GM23248 (cell line): ENCODE results near the gene IFT57. TPM values are rescaled to one million over a fixed set of nuclear protein-coding genes. Genes with fewer than 3 reads are reported as not detected.
A peak's percentile ranks its signal among the peaks of the same experiment; 100 is the strongest.
"Not testable (repeated sequence)": the region's sequence is repeated elsewhere in the genome, so short reads cannot be mapped to it uniquely, and the experiment has no call there.

Experiments used
- DNase-seq: peaks from one replicate; pipeline ENCODE4 v3.0.0-alpha.2; 2015
- H2AFZ ChIP-seq: fragments of 200-600 bp; sonication (generic); 2 replicates; pipeline ENCODE4 v1.6.1; 2016; ENCODE audit warnings: antibody characterized with exemption
- H3F3A ChIP-seq: fragments of 200-600 bp; sonication (generic); 2 replicates; pipeline ENCODE4 v1.6.1; 2016; ENCODE audit warnings: mild to moderate bottlenecking, antibody characterized with exemption, mixed run types; ENCODE audit not compliant: insufficient read depth
- H3K27ac ChIP-seq: fragments of 200-600 bp; sonication (generic); 2 replicates; pipeline ENCODE4 v1.5.1; 2016; ENCODE audit warnings: mild to moderate bottlenecking
- H3K27me3 ChIP-seq: fragments of 200-600 bp; sonication (generic); replicated peaks from 2 replicates; pipeline ENCODE4 v1.6.1; 2016; ENCODE audit warnings: mild to moderate bottlenecking; ENCODE audit not compliant: insufficient read depth
- H3K36me3 ChIP-seq: fragments of 200-600 bp; sonication (generic); 2 replicates; pipeline ENCODE4 v1.6.1; 2016; ENCODE audit warnings: low read depth, mild to moderate bottlenecking
- H3K4me1 ChIP-seq: fragments of 200-600 bp; sonication (generic); 2 replicates; pipeline ENCODE4 v1.6.1; 2016; ENCODE audit warnings: mild to moderate bottlenecking; ENCODE audit not compliant: insufficient read depth
- H3K4me2 ChIP-seq: fragments of 200-600 bp; sonication (generic); one replicate; pipeline ENCODE4 v1.6.1; 2016; ENCODE audit warnings: mild to moderate bottlenecking; ENCODE audit not compliant: unreplicated experiment
- H3K4me3 ChIP-seq: fragments of 200-600 bp; sonication (generic); 2 replicates; pipeline ENCODE4 v1.5.1; 2016; ENCODE audit warnings: mild to moderate bottlenecking
- H3K79me2 ChIP-seq: fragments of 200-600 bp; sonication (generic); 2 replicates; pipeline ENCODE4 v1.6.1; 2016; ENCODE audit warnings: mild to moderate bottlenecking; ENCODE audit not compliant: insufficient read depth
- H3K9ac ChIP-seq: fragments of 200-600 bp; sonication (generic); 2 replicates; pipeline ENCODE4 v1.6.1; 2016; ENCODE audit warnings: mild to moderate bottlenecking
- H3K9me2 ChIP-seq: fragments of 200-600 bp; sonication (generic); 2 replicates; pipeline ENCODE4 v1.6.1; 2016; ENCODE audit warnings: mixed run types, mild to moderate bottlenecking, moderate library complexity; ENCODE audit not compliant: insufficient read depth
- H3K9me3 ChIP-seq: fragments of 200-600 bp; sonication (generic); one replicate; pipeline ENCODE4 v1.6.1; 2017; ENCODE audit warnings: low read depth
- H4K20me1 ChIP-seq: fragments of 200-600 bp; sonication (generic); 2 replicates; pipeline ENCODE4 v1.6.0; 2016; ENCODE audit not compliant: insufficient read depth
- EZH2 ChIP-seq: fragments of 200-600 bp; sonication (generic); IDR thresholded peaks from 2 replicates; pipeline ENCODE4 v1.6.1; 2018; ENCODE audit warnings: antibody characterized with exemption, mild to moderate bottlenecking; ENCODE audit not compliant: insufficient read depth, poor library complexity, severe bottlenecking
- EZH2phosphoT487 ChIP-seq: fragments of 200-600 bp; sonication (generic); IDR thresholded peaks from 2 replicates; pipeline ENCODE4 v1.6.1; 2018; ENCODE audit warnings: antibody characterized with exemption, moderate library complexity, mild to moderate bottlenecking, low read depth; ENCODE audit not compliant: insufficient read depth
- WGBS, 2 experiments: methylation state at CpG; one replicate each; pipeline ENCODE4 v1.1.6; 2015 to 2017; ENCODE audit warnings: low lambda C conversion rate in 2 of 2, low coverage in 1 of 2; ENCODE audit errors: missing lambda C conversion rate in 2 of 2; 5-methylcytosine and 5-hydroxymethylcytosine counted together
- in situ Hi-C: fragments of 300-500 bp; cut with MboI; formaldehyde crosslinking; loops from 2 replicates; pipeline ENCODE4 v1.15.0; 2020
- polyA plus RNA-seq: library from polyadenylated mRNA; unstranded; fragments of >200 nt; fragmentation: Nextera tagmentation; extraction: Ambion mirVana; gene quantifications from 2 replicates; pipeline ENCODE4 v1.2.1, GENCODE V29; 2016
- total RNA-seq: library from RNA; depleted of rRNA; stranded (reverse); fragments of >200 nt; shearing (Covaris generic); gene quantifications from 2 replicates; pipeline ENCODE4 v1.2.3, GENCODE V29; 2014; rRNA removed

The IFT57 gene, protein sequence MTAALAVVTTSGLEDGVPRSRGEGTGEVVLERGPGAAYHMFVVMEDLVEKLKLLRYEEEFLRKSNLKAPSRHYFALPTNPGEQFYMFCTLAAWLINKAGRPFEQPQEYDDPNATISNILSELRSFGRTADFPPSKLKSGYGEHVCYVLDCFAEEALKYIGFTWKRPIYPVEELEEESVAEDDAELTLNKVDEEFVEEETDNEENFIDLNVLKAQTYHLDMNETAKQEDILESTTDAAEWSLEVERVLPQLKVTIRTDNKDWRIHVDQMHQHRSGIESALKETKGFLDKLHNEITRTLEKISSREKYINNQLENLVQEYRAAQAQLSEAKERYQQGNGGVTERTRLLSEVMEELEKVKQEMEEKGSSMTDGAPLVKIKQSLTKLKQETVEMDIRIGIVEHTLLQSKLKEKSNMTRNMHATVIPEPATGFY
- 64.7 and 68.5 TPM in 2 replicates for total RNA-seq
- 84.0 and 84.9 TPM in 2 replicates for polyA plus RNA-seq

DNA sequence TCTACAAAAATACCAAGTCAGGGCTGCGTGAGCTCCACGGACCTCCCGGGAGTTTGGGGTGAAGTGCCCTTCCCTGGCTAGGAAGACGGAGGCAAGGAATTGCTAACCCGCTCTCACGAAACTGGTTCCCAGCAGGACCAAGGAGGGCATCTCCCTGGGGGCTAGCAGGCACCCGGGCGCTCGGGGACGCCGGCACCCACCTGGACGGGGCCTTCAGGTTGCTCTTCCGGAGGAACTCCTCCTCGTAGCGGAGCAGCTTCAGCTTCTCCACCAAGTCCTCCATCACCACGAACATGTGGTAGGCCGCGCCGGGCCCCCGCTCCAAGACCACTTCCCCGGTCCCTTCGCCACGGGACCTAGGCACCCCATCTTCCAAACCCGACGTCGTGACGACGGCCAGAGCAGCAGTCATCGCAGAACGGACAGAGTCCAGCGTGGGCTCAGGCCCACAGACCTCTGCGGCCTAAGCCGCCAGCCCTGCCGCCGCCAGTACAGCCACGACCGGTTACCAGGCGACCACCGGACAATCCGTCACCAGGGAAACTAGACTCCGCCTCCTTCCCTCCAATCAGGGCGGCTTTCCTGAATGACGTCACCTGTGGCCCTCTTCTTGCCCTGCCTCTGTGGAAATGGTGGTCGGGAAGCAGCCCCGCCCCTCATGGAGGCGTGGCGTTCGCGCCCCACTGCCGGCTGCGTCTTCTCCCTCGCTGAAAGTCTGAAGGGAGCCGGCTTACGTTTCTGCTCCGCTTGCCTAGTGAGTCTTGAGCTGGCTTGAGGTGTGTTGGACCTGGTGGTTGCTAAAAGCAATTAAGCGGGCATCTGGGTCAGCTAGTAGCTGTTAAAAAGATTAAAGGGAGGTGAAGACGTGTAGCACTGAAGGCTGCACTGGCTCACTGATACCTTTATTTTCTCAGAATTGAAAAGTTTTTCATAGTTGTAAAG is at the start of gene IFT57:
Gene IFT57, minus strand, starts transcription at position 514 of the 942 bp plus-strand sequence. Its CDS starts 102 bp downstream, at position 412.
- Histone ChIP-seq H3K27ac (peak within 1 kb of the TSS; percentile 94), H3K4me1 (peaks cover 48% of the 10 kb centered on the region), H3K4me3 (peak within 1 kb of the TSS; percentile 96), H3K4me2 (peak within 1 kb of the TSS; percentile 97), H3F3A (peaks cover 19% of the 10 kb centered on the region), H4K20me1 (no peaks in the 10 kb centered on the region), H3K9ac (peak within 1 kb of the TSS; percentile 99), H3K79me2 (peaks cover 32% of the 10 kb centered on the region), H3K9me3 (no peaks in the 10 kb centered on the region), H2AFZ (peak within 1 kb of the TSS; percentile 97), H3K36me3 (no peaks in the 10 kb centered on the region), H3K27me3 (no peaks in the 10 kb centered on the region), H3K9me2 (no peaks in the 10 kb centered on the region)
- in situ Hi-C loops: no loop called here
- DNase-seq: peak; percentile 99
- no peak for TF ChIP-seq EZH2phosphoT487
- no peak for TF ChIP-seq EZH2
- WGBS, 2 experiments: 0 to 1% methylated on average over 55 to 57 of the region's 57 CpGs

DNA sequence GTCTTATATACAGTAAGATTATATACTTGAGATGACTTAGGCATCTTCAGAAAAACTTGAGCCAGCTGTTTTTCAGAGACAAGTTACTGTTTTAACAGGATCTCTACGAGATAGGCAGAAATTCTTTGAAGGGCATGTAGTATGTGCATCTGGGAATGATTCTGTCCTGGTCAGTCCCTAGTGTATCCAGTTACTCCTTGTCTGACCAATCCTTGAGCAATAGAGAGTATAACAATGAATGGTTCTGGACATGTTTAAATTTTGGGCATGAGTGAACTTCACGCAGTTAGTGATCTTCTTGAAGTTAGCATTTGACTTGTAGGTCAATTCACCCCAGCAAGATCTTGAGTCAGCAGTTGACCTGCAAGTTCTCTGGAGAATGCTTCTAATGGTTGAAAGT is 49.4 kb upstream of the IFT57 start:
- TF ChIP-seq EZH2: no peak
- no peak for TF ChIP-seq EZH2phosphoT487
- DNase-seq: peak; percentile 8

DNA sequence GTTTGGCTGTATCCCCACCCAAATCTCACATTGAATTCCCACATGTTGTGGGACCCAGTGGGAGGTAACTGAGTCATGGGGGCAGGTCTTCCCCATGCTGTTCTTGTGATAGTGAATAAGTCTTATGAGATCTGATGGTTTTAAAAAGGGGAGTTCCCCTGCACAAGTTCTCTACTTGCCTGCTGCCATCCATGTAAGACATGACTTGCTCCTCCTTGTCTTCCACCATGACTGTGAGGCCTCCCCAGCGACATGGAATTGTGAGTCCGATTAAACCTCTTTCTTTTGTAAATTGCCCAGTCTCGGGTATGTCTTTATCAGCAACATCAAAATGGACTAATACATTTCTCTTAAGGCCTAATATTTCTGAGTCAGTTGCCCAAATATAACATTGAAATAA is 46.0 kb upstream of the IFT57 start:
- H3K9me3 ChIP-seq, H3K4me3 ChIP-seq, H3K27ac ChIP-seq, in situ Hi-C loops, H3K9me2 ChIP-seq, H3K36me3 ChIP-seq, H3F3A ChIP-seq, H3K4me1 ChIP-seq, H4K20me1 ChIP-seq, H3K9ac ChIP-seq, H3K27me3 ChIP-seq, H3K79me2 ChIP-seq, H3K4me2 ChIP-seq, DNase-seq, H2AFZ ChIP-seq: not testable (repeated sequence)
- 77 to 91% methylated on average over 3 of the region's 3 CpGs for WGBS, 2 experiments

More for the DNA sequence above, 49.4 kb upstream of the IFT57 start:
- no peaks in the 10 kb centered on the region for H3K36me3 ChIP-seq
- H2AFZ ChIP-seq: no peak overlapping the region
- no peak overlapping the region for H3K27ac ChIP-seq
- WGBS, 2 experiments: 28 to 35% methylated on average over 2 of the region's 2 CpGs
- H3K9me3 ChIP-seq: no peaks in the 10 kb centered on the region
- H3K79me2 ChIP-seq: no peaks in the 10 kb centered on the region
- 0 out of 2 replicates have a peak, but pooled peaks cover 8% of the 10 kb centered on the region for H3K4me1 ChIP-seq
- no peak overlapping the region for H3K4me3 ChIP-seq
- no peaks in the 10 kb centered on the region for H3F3A ChIP-seq
- H3K27me3 ChIP-seq: no peaks in the 10 kb centered on the region
- H3K4me2 ChIP-seq: no peak overlapping the region
- in situ Hi-C loops: no loop called here
- H4K20me1 ChIP-seq: no peaks in the 10 kb centered on the region
- no peaks in the 10 kb centered on the region for H3K9me2 ChIP-seq
- no peak overlapping the region for H3K9ac ChIP-seq

DNA sequence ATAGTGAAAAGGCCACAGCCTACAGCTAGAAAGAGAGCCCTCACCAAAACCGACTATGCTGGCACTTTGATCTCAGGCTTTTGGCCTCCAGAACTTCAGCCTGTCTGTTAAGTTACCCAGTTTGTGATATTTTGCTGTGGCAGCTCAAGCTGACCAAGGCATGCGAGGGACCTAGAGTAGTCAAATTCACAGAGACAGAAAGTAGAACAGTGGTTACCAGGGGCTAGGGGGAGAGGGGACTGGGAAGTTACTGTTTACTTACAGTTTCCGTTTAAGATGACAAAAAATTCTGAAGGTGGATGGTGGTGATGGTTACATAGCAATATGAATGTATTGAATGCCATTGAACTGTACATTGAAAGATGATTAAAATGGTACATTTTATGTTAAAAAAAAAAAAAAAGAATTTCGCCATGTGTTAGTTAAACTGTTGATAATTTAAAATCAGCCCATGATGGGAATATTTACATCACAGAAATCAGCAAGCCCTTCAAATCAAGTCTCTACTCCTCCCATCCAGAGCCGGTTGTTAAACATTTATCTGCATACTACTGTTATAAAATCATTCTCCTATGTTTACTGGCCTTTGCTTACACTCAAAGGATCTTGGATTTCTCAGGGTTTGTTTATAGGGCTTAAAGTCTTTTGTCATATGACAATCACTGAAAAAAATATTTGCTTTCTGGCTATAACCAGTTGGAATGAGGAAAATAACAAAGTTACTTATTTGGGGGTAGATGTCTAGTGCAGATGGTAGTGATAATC is 42.5 kb upstream of the IFT57 start:
- H3K27me3 ChIP-seq, H3K9me2 ChIP-seq, H4K20me1 ChIP-seq, H2AFZ ChIP-seq, H3K79me2 ChIP-seq, H3K4me3 ChIP-seq, H3K9ac ChIP-seq, H3K27ac ChIP-seq, in situ Hi-C loops, H3K36me3 ChIP-seq, DNase-seq, H3K4me1 ChIP-seq, H3K4me2 ChIP-seq, H3F3A ChIP-seq, H3K9me3 ChIP-seq: not testable (repeated sequence)
- 70 to 72% methylated on average over 5 of the region's 5 CpGs for WGBS, 2 experiments
